ENCODE results near the gene TARBP1.

DNA sequence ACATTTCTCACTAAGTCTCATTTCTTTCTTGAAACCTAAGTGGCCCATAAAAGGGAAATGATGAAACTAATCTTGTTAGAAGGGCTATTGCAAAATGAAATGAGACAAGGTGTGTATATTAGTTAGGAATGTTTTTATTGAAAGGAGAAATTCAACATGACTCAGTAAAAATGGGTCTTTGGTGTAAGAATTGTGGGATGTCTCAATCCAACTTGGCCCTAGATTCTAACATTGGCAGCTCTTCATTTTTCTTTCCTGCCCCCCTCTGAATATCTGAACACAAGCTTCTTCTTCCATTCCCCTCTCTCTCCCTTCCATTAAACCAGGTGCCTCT is 26.8 kb upstream of the TARBP1 start:
- TF ChIP-seq POLR2A (IDR thresholded peaks at IDR 0.05) (no peak), EP300 (IDR thresholded peaks at IDR 0.05) (no peak), POLR2AphosphoS5 (IDR thresholded peaks at IDR 0.05) (no peak)
- TF ChIP-seq, protein P1, sequence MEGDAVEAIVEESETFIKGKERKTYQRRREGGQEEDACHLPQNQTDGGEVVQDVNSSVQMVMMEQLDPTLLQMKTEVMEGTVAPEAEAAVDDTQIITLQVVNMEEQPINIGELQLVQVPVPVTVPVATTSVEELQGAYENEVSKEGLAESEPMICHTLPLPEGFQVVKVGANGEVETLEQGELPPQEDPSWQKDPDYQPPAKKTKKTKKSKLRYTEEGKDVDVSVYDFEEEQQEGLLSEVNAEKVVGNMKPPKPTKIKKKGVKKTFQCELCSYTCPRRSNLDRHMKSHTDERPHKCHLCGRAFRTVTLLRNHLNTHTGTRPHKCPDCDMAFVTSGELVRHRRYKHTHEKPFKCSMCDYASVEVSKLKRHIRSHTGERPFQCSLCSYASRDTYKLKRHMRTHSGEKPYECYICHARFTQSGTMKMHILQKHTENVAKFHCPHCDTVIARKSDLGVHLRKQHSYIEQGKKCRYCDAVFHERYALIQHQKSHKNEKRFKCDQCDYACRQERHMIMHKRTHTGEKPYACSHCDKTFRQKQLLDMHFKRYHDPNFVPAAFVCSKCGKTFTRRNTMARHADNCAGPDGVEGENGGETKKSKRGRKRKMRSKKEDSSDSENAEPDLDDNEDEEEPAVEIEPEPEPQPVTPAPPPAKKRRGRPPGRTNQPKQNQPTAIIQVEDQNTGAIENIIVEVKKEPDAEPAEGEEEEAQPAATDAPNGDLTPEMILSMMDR (IDR thresholded peaks at IDR 0.05) = no peak
